HG03066 (cell line): Measurements from ENCODE around the gene RNU11.
"Not testable (repeated sequence)": the region's sequence is repeated elsewhere in the genome, so short reads cannot be mapped to it uniquely, and the experiment has no call there.

Experiments
- ATAC-seq: cut with Tn5 transposase; IDR thresholded peaks from one replicate; pipeline ENCODE4 v1.9.1; 2021; ENCODE audit warnings: low read depth; ENCODE audit not compliant: unreplicated experiment

The RNU11 gene

DNA sequence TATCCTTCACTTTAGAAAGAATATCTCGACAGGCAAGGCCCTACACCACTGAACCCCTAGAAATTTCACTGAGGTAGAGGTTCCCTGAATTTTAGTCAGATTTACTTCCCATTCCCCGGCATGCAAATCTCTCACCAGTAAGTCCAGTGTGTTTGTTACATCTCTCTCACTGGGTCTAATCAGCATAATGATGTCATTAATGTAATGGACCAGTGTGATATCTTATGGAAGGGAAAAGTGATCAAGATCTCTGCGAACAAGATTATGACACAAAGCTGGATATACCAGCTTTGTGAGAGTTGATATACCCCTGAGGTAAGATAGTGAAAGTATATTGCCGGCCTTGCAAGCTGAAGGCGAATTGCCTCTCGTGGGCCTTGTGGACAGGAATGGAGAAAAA, 7.9 kb downstream of the RNU11 start:
- ATAC-seq, result no peak

GRCh38 chr1:28663871-28664470, 15.6 kb downstream of the RNU11 start:
- no peak for ATAC-seq

- ATAC-seq, result no peak
Measured at GRCh38 chr1:28666806-28667205, 18.4 kb downstream of the RNU11 start.

- ATAC-seq, result peak; percentile 62
Measured at GRCh38 chr1:28668191-28668955, 20.0 kb downstream of the RNU11 start, which contains the start of gene GMEB1. GMEB1 (plus strand) TSS chr1:28668784; CDS start chr1:28683613, 14,829 bp downstream.

GRCh38 chr1:28668956-28669723, 20.7 kb downstream of the RNU11 start:
- peak; percentile 38 for ATAC-seq

DNA sequence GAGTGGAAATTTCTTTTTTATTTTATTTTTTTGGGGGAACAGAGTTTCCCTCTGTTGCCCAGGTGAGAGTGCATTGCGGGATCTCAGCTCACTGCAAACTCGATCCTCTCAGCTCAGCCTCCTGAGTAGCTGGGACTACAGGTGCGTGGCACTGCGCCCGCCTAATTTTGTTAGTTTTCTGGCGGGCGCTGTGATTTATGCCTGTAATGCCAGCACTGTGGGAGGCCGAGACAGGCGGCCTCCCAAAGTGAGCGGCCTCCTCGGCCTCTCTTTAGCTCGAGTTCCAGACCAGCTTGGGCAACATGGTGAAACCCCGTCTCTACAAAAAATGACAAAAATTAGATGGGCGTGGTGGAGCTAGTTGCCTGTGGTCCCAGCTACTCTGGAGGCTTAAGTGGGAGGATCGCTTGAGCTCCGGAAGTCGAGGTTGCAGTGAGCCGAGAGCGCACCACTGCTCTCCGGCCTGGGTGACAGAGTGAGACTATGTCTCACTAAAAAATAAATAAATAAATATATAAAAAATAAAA, 22.9 kb downstream of the RNU11 start:
- ATAC-seq, result no peak

DNA sequence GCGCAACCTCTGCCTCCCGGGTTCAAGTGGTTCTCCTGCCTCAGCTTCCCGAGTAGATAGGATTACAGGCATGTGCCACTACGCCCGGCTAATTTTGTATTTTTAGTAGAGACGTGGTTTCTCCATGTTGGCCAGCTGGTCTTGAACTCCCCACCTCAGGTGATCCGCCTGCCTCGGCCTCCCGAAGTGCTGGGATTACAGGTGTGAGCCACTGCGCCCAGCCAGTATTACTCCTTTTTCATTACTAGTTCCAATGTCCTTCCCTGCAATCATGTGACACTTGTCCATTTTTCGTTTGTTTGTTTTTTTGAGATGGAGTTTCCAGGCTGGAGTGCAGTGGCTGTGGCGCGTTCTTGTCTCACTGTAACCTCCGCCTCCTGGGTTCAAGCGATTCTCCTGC, 24.6 kb downstream of the RNU11 start:
- not testable (repeated sequence) for ATAC-seq

- ATAC-seq, result no peak
Measured at GRCh38 chr1:28675924-28676257, 27.5 kb downstream of the RNU11 start.

GRCh38 chr1:28680151-28680550, 31.8 kb downstream of the RNU11 start:
- no peak for ATAC-seq

DNA sequence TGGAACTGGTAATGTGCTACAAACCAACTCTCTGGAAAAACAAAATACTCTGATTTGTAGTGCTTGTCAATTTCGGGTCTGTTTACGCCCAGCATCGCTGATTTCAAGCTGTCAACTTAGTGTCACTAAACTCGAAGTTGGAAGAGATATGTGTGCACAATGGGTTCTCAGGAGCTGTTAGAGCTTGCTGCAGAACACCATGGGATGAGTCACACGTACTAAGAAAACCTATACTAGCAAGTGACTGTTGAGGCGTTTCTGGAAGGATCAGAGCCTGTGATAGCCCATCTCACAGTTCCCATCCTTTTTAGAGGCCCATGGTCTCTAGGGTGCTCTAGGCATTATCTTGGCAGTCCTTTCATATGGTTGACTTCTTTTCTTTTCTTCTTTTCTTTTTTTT, 34.4 kb downstream of the RNU11 start:
- ATAC-seq, result no peak

DNA sequence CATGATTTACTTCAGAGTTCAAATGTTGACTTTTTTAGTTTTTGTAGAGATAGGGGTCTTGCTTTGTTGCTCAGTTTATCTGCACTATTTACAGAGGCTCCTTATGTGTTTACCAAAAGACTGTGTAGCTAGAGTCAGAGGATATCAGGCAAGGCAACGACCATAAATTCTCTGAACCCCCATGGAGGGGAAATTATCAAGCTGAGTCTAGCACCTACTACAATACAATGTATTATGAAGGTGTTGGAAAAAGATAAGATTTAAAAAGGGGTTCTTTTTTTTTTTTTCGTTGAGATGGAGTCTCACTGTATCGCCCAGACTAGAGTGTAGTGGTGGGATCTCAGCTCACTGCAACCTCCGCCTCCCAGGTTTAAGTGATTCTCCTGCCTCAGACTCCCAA, 36.5 kb downstream of the RNU11 start:
- no peak for ATAC-seq

DNA sequence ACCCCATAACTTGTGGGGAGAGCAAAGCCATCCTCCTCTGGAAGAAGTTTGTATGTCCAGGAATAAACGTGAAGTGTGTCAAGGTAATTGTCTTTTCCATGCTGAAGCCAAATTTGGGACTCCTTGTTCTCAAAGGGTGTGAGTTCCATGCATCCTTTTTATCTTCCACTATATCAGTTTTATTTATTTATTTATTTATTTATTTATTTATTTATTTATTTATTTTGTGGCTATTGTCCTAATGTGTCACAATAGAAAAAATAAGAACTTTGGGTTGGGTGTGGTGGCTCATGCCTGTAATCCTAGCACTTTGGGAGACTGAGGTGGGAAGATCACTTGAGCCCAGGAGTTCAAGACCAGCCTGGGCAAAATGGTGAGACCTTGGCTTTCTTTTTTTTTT, 43.2 kb downstream of the RNU11 start:
- not testable (repeated sequence) for ATAC-seq
